Activated T-cell treated with anti-CD3 and anti-CD28 coated beads, Interleukin-2, amount 50 U/mL, for 24 hours (primary cell): Measurements from ENCODE around the gene CTTNBP2.

Source experiments
- DNase-seq: peaks from one replicate; pipeline ENCODE4 v3.0.0-alpha.2; 2020
- H3K27ac Mint-ChIP-seq: 2 replicates; pipeline ENCODE4 v1.8.0; 2020; ENCODE audit warnings: mild to moderate bottlenecking, mixed read lengths
- H3K27me3 Mint-ChIP-seq: 2 replicates; pipeline ENCODE4 v1.8.0; 2020; ENCODE audit warnings: mixed read lengths
- H3K36me3 Mint-ChIP-seq: 2 replicates; pipeline ENCODE4 v1.8.0; 2020; ENCODE audit warnings: low read depth, mixed read lengths
- H3K4me1 Mint-ChIP-seq: 2 replicates; pipeline ENCODE4 v1.8.0; 2020; ENCODE audit warnings: low read depth, mixed read lengths
- H3K4me3 Mint-ChIP-seq: 2 replicates; pipeline ENCODE4 v1.8.0; 2020; ENCODE audit warnings: mild to moderate bottlenecking, moderate library complexity, mixed read lengths
- H3K9me3 Mint-ChIP-seq: 2 replicates; pipeline ENCODE4 v1.8.0; 2020; ENCODE audit warnings: mixed read lengths

The CTTNBP2 gene

DNA sequence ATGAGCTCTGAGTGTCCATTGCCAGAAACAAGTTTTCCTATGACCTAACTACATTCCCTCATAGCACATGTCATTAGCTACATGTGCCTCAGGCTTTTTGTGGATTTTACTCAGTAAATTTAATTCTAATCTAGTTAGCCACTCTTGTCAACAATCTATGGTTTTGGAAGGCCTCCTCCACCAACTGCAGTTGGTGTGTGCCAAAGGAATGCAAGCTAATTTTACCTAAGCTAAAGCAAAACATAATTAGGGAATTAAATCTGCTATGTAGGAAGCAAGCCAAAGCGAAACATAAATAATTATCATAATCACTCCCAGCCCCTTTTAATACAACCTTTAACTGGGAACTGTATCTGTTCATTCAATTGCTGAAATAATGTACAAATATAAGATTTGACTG lies 3.5 kb upstream of the CTTNBP2 start:
- no peak for DNase-seq
- Mint-ChIP-seq H3K36me3 (no peaks in the 10 kb centered on the region), H3K9me3 (no peaks in the 10 kb centered on the region), H3K27ac (no peak overlapping the region), H3K4me3 (no peak overlapping the region), H3K27me3 (peaks cover 45% of the 10 kb centered on the region), H3K4me1 (peaks cover 18% of the 10 kb centered on the region)

DNA sequence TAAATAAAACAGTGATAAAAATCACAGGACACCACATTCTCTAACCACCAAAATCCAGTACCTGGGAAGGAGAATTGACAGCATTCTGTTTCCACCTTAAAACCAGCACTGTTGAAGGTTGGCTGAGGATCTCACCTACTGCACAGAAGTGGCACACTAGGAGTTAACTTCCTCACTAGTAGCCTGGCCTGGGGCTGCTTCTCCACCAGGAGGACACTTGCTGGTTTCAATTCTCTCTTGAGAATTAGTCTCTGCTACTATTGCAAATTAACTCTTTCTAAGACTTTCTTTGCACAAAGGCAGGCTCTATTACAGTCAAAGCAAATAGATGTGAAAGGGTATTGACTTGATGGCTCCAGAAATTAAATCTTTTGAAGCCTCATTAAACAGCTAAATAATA lies 2.3 kb upstream of the CTTNBP2 start:
- Mint-ChIP-seq H3K4me3 (no peak overlapping the region), H3K9me3 (no peaks in the 10 kb centered on the region), H3K4me1 (peaks cover 19% of the 10 kb centered on the region), H3K27me3 (peaks cover 54% of the 10 kb centered on the region), H3K27ac (no peak overlapping the region), H3K36me3 (no peaks in the 10 kb centered on the region)
- no peak for DNase-seq

DNA sequence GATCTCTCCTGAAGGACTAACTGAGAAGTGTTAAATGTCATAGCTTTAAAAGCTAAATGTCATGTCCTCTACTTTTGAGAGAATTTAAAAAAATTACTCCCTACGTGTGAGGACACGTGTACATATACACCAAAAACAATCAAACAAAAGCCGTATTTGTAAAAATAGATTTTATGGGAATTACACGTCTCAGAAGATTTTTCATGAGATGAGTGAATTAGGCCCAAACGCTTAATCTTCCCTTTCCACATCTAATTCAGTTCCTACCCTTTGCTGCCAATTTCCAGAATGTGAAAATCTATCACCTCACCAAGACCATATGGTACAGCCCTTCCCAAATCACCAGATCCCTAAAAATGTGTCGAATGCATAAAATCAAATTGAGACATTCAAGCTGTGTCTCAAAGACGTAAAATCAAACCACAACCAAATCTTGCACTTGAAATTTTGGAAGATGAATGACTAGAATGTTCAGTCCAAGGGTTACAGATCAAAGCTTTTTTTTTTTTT lies 1.0 kb upstream of the CTTNBP2 start:
- H3K4me1 Mint-ChIP-seq, result peaks cover 19% of the 10 kb centered on the region
- H3K9me3 Mint-ChIP-seq, result no peaks in the 10 kb centered on the region
- peak overlapping the region; percentile 52 for H3K4me3 Mint-ChIP-seq
- no peaks in the 10 kb centered on the region for H3K36me3 Mint-ChIP-seq
- no peak overlapping the region for H3K27ac Mint-ChIP-seq
- no peak for DNase-seq
- H3K27me3 Mint-ChIP-seq, result peaks cover 57% of the 10 kb centered on the region

DNA sequence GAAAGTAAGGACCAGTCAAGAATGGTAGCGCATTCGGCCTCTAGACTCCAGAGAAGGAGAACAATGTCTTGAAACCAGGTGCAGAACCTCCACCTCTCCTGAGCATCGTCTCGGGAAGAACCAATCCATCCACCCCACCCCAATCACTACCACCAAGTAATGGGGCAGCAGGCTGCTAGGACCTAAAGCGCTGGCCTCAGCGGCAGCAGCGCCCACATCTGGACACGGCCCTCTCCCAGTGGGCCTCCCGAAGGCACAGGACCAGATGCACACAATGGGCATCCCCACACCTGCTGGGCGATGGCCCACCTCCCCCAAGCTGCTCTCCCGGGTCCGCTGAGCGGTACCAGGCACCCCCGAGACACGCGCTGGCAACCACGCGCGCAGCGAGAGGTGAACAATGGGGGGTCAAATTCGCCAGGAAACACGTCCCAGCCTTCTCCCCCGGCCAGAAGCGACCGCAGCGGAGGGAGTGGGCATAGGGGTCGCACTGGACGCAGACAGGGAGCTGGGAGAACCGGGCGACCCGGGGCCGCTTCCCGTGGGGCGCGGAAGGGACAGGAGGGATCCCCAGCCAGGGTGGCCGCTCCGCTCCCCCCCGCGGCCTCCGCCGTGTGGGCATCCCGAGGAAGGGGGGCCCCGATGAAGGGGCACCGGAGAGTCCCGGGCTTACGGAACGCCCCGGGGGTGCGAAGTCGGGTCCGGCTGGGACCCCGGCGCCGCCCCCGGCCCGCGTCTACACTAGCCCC lies 506 bp downstream of the CTTNBP2 start:
- Mint-ChIP-seq H3K27ac (no peak overlapping the region), H3K36me3 (no peaks in the 10 kb centered on the region), H3K27me3 (peaks cover 63% of the 10 kb centered on the region), H3K4me1 (peaks cover 19% of the 10 kb centered on the region), H3K4me3 (peak overlapping the region; percentile 47), H3K9me3 (no peaks in the 10 kb centered on the region)
- no peak for DNase-seq

GRCh38 chr7:117871778-117872538 lies 1.3 kb downstream of the CTTNBP2 start:
- no peaks in the 10 kb centered on the region for H3K36me3 Mint-ChIP-seq
- H3K4me1 Mint-ChIP-seq, result peaks cover 19% of the 10 kb centered on the region
- no peaks in the 10 kb centered on the region for H3K9me3 Mint-ChIP-seq
- no peak for DNase-seq
- peak overlapping the region; percentile 18 for H3K4me3 Mint-ChIP-seq
- peaks cover 63% of the 10 kb centered on the region for H3K27me3 Mint-ChIP-seq
- no peak overlapping the region for H3K27ac Mint-ChIP-seq

DNA sequence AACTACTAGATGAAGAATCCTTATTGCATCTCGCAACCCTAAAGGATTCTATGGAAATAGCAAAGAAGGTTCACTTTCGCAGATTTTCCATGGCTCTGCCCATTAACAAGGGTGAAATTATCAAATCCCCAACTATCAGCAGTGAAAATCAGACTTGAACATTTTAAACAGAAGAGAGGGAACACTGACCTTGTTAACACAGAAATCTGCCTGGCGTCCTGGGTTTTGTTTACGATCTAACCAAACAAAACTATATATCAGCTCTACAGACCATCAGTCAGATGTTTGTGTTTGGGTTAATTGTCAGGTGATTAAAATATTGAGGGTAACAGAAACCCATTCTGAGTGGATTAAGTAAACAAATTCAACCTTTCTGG lies 1.9 kb downstream of the CTTNBP2 start:
- Mint-ChIP-seq H3K27me3 (peaks cover 63% of the 10 kb centered on the region), H3K4me3 (no peak overlapping the region), H3K36me3 (no peaks in the 10 kb centered on the region), H3K4me1 (peaks cover 19% of the 10 kb centered on the region), H3K27ac (no peak overlapping the region), H3K9me3 (no peaks in the 10 kb centered on the region)
- DNase-seq, result no peak

GRCh38 chr7:117870448-117871130 lies 2.7 kb downstream of the CTTNBP2 start:
- Mint-ChIP-seq H3K4me1 (peaks cover 19% of the 10 kb centered on the region), H3K27me3 (peaks cover 60% of the 10 kb centered on the region), H3K4me3 (no peak overlapping the region), H3K9me3 (no peaks in the 10 kb centered on the region), H3K27ac (no peak overlapping the region), H3K36me3 (no peaks in the 10 kb centered on the region)
- no peak for DNase-seq

GRCh38 chr7:117869374-117869773 lies 3.9 kb downstream of the CTTNBP2 start:
- no peak for DNase-seq
- H3K27ac Mint-ChIP-seq, result no peak overlapping the region
- H3K4me3 Mint-ChIP-seq, result no peak overlapping the region
- H3K36me3 Mint-ChIP-seq, result no peaks in the 10 kb centered on the region
- H3K9me3 Mint-ChIP-seq, result no peaks in the 10 kb centered on the region
- peaks cover 51% of the 10 kb centered on the region for H3K27me3 Mint-ChIP-seq
- peaks cover 18% of the 10 kb centered on the region for H3K4me1 Mint-ChIP-seq

DNA sequence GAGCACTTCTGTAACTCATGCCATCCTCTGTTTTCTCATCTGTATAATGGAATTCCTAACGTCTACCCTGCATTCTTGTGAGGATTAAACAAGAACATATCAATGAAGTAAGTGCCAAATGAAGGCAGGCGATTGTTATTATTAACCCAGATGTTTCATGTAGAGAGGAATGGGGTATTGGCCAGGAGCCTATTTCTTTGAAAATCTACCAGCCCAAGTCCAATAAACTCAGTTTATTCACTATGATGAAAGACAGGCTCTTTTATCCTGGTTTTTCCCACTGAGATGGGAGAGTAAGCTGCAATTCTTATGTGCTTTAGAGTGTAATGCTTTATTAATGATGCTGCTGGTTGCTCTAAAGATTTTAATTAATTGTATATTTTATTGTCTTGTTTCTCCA lies 9.6 kb downstream of the CTTNBP2 start:
- no peaks in the 10 kb centered on the region for H3K36me3 Mint-ChIP-seq
- DNase-seq, result no peak
- H3K4me3 Mint-ChIP-seq, result no peak overlapping the region
- no peaks in the 10 kb centered on the region for H3K9me3 Mint-ChIP-seq
- peaks cover 18% of the 10 kb centered on the region for H3K27me3 Mint-ChIP-seq
- no peak overlapping the region for H3K27ac Mint-ChIP-seq
- no peaks in the 10 kb centered on the region for H3K4me1 Mint-ChIP-seq

GRCh38 chr7:117862378-117862777 lies 10.9 kb downstream of the CTTNBP2 start:
- H3K4me3 Mint-ChIP-seq, result no peak overlapping the region
- no peak for DNase-seq
- no peaks in the 10 kb centered on the region for H3K36me3 Mint-ChIP-seq
- no peak overlapping the region for H3K27ac Mint-ChIP-seq
- no peaks in the 10 kb centered on the region for H3K9me3 Mint-ChIP-seq
- peaks cover 15% of the 10 kb centered on the region for H3K27me3 Mint-ChIP-seq
- H3K4me1 Mint-ChIP-seq, result no peaks in the 10 kb centered on the region

GRCh38 chr7:117859246-117859812 lies 13.9 kb downstream of the CTTNBP2 start:
- Mint-ChIP-seq H3K27ac (no peak overlapping the region), H3K4me3 (no peak overlapping the region), H3K9me3 (no peaks in the 10 kb centered on the region), H3K27me3 (peaks cover 12% of the 10 kb centered on the region), H3K36me3 (no peaks in the 10 kb centered on the region), H3K4me1 (no peaks in the 10 kb centered on the region)
- no peak for DNase-seq

- no peaks in the 10 kb centered on the region for H3K9me3 Mint-ChIP-seq
- no peak for DNase-seq
Measured at GRCh38 chr7:117858712-117859111, 14.5 kb downstream of the CTTNBP2 start.

DNA sequence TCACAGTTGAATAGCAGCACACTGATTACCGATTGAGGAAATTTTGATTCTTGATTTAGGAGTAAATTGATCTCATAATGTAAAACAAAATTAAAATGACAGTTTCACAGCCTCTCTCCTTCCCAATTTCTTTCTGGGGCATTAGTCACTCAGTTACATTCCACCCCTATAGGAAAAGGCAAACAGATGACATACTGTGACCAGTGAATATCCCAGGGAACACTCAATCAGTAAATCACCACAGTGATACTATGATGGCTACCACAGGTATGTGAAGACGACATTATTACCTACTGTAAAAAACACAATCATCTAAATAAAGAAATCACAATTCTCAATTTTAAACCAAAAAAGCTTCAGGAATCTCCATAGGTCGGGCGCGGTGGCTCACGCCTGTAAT lies 15.5 kb downstream of the CTTNBP2 start:
- Mint-ChIP-seq H3K4me3 (no peak overlapping the region), H3K27me3 (peaks cover 5% of the 10 kb centered on the region), H3K9me3 (no peaks in the 10 kb centered on the region), H3K36me3 (no peaks in the 10 kb centered on the region), H3K27ac (no peak overlapping the region), H3K4me1 (no peaks in the 10 kb centered on the region)
- DNase-seq, result no peak

More at GRCh38 chr7:117858712-117859111, 14.5 kb downstream of the CTTNBP2 start:
- Mint-ChIP-seq H3K27me3 (peaks cover 12% of the 10 kb centered on the region), H3K4me3 (no peak overlapping the region), H3K27ac (no peak overlapping the region), H3K4me1 (no peaks in the 10 kb centered on the region), H3K36me3 (no peaks in the 10 kb centered on the region)

DNA sequence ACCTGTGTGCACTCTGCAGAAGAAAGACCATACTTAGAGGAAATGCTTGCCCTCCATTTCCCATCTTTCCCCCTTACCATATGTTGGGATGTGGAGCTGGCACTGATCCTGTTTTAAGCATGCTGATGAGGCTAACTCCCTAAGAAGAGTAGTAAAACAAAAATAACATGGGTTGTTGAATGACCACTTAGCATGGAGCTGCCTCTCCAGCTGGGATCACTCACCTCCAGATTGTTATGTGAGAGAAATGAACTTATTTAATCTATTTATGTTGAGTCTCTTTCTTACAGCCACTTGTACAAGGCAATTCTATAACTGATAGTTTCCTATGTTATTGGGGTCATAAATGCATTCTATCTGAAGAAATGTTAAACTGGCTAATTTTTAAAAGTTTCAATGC lies 17.0 kb downstream of the CTTNBP2 start:
- Mint-ChIP-seq H3K4me1 (no peaks in the 10 kb centered on the region), H3K27ac (no peak overlapping the region), H3K36me3 (no peaks in the 10 kb centered on the region), H3K9me3 (no peaks in the 10 kb centered on the region), H3K27me3 (peaks cover 5% of the 10 kb centered on the region), H3K4me3 (no peak overlapping the region)
- DNase-seq, result no peak
